GM21529 (cell line): ENCODE measurements around the gene SCD5.

Experiments
- ATAC-seq: cut with Tn5 transposase; IDR thresholded peaks from one replicate; pipeline ENCODE4 v1.9.1; 2021; ENCODE audit not compliant: unreplicated experiment

Gene SCD5

GRCh38 chr4:82696117-82696860, 102.3 kb downstream of the SCD5 start:
- ATAC-seq: no peak

- ATAC-seq: no peak
These were observed 103.7 kb downstream of the SCD5 start for GRCh38 chr4:82694892-82695291.

GRCh38 chr4:82694046-82694445, 104.5 kb downstream of the SCD5 start:
- ATAC-seq: no peak

- no peak for ATAC-seq
These were observed 106.4 kb downstream of the SCD5 start for GRCh38 chr4:82692101-82692780.

GRCh38 chr4:82691431-82691830, 107.2 kb downstream of the SCD5 start:
- no peak for ATAC-seq

- no peak for ATAC-seq
These were observed 110.4 kb downstream of the SCD5 start for GRCh38 chr4:82688091-82688795.

- ATAC-seq: no peak
These were observed 111.1 kb downstream of the SCD5 start for GRCh38 chr4:82687531-82687930.

- no peak for ATAC-seq
These were observed 116.8 kb downstream of the SCD5 start for GRCh38 chr4:82681754-82682153.

- no peak for ATAC-seq
These were observed 117.8 kb downstream of the SCD5 start for GRCh38 chr4:82680834-82681233.

- ATAC-seq: no peak
These were observed 119.1 kb downstream of the SCD5 start for GRCh38 chr4:82679531-82679930.

GRCh38 chr4:82678051-82678450, 120.5 kb downstream of the SCD5 start:
- no peak for ATAC-seq

- no peak for ATAC-seq
These were observed 121.3 kb downstream of the SCD5 start for GRCh38 chr4:82677327-82677726.

GRCh38 chr4:82667761-82668480, 130.7 kb downstream of the SCD5 start:
- no peak for ATAC-seq

GRCh38 chr4:82666970-82667665, 131.5 kb downstream of the SCD5 start:
- no peak for ATAC-seq

- ATAC-seq: no peak
These were observed 137.2 kb downstream of the SCD5 start for GRCh38 chr4:82661181-82661992.

- no peak for ATAC-seq
These were observed 146.5 kb downstream of the SCD5 start for GRCh38 chr4:82652062-82652461.

- ATAC-seq: no peak
These were observed 147.7 kb downstream of the SCD5 start for GRCh38 chr4:82650868-82651267.

- ATAC-seq: no peak
These were observed 150.2 kb downstream of the SCD5 start for GRCh38 chr4:82648356-82648755.

GRCh38 chr4:82645936-82646565, 152.5 kb downstream of the SCD5 start:
- ATAC-seq: no peak
